Measurements from ENCODE around the gene CDK11B.

Gene CDK11B

GRCh38 chr1:1616838-1617237 is 42.0 kb downstream of the CDK11B start:
- H3K4me3 ChIP-seq (ENCODE audit: low read depth, low read length) = peak overlapping the region; percentile 99
- DNase-seq (ENCODE audit: low read depth, low spot score) = no peak
- CTCF ChIA-PET = no interaction called here
- POLR2A ChIA-PET = no interaction called here
- TF ChIP-seq CTCF (IDR thresholded peaks at IDR 0.05; ENCODE audit: insufficient read depth, low read length, missing control alignments) = no peak

- POLR2A ChIA-PET = interaction anchor here (0.6 to 1.6 kb wide), 8 partner anchors 13 to 63 kb away, joined by 3 to 5 read pairs (median 4); no protein-coding TSS in a partner anchor
- TF ChIP-seq CTCF (IDR thresholded peaks at IDR 0.05; ENCODE audit: insufficient read depth, low read length, missing control alignments) = no peak
- H3K4me3 ChIP-seq (ENCODE audit: low read depth, low read length) = peak overlapping the region; percentile 99
- DNase-seq (ENCODE audit: low read depth, low spot score) = no peak
- CTCF ChIA-PET = no interaction called here
Measured at GRCh38 chr1:1616045-1616790, 42.6 kb downstream of the CDK11B start.

GRCh38 chr1:1615256-1616044 is 43.4 kb downstream of the CDK11B start, which contains the start of gene MIB2:
Gene MIB2, plus strand, starts transcription at chr1:1615500. Its CDS starts 7,953 bp downstream, at chr1:1623453.
- TF ChIP-seq CTCF (IDR thresholded peaks at IDR 0.05; ENCODE audit: insufficient read depth, low read length, missing control alignments) = no peak
- CTCF ChIA-PET = no interaction called here
- peak; percentile 57 for DNase-seq (ENCODE audit: low read depth, low spot score)
- POLR2A ChIA-PET = interaction anchor here (0.6 to 1.6 kb wide), 10 partner anchors 9 to 104 kb away, joined by 3 to 5 read pairs (median 3); no protein-coding TSS in a partner anchor
- peak within 1 kb of the TSS; percentile 99 for H3K4me3 ChIP-seq (ENCODE audit: low read depth, low read length)

DNA sequence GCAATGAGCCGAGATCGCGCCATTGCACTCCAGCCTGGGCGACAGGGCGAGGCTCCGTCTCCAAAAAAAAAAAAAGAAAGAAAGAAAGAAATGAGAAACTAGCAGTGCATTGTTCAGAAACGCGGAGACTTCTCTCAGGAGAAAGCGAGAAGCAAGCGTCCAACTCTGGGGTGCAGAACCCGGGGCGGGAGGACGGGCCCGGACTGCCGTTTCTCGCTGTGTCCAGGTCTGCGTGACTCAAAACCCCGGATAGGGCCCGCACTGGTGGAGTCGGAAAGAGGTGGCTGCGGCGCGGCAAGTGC is 43.9 kb downstream of the CDK11B start:
- no peak for TF ChIP-seq CTCF (IDR thresholded peaks at IDR 0.05; ENCODE audit: insufficient read depth, low read length, missing control alignments)
- POLR2A ChIA-PET = interaction anchor here (1.0 to 1.6 kb wide), 4 partner anchors 8 to 103 kb away, joined by 3 to 5 read pairs (median 4); no protein-coding TSS in a partner anchor
- H3K4me3 ChIP-seq (ENCODE audit: low read depth, low read length) = peak overlapping the region; percentile 99
- DNase-seq (ENCODE audit: low read depth, low spot score) = no peak
- CTCF ChIA-PET = interaction anchor here (1.3 kb wide), 1 partner anchor 11 kb away, joined by 4 read pairs; no protein-coding TSS in a partner anchor

DNA sequence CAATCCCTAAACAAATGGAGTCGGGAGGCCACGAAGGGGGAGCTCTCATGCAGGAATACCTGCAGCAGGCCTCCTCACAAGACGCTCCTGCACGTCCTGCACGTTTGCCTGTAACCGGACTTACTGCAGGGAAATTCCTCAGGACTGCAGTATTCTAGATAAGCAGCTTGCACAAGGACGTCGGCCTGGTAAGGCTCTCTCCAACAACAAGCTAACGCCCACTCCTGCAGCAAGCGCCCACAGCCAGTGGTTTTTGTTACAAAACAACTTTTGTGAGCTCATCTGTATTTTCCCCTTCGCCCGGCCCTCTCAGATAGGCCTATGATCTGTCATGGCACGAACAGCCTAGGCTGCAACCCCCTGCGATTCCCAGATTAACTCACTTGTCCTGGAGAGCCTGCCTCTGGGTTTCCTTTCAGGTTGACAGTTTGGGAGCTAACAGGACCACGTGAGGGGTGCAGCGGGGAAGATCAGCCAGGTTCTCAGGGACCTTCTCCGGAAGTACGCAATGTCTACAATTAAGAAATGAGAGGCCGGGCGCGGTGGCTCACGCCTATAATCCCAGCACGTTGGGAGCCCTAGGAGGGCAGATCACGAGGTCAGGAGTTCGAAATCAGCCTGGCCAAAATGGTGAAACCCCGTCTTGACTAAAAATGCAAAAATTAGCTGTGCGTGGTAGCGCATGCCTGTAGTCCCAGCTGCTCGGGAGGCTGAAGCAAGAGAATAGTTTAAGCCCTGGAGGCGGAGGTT is 44.4 kb downstream of the CDK11B start:
- peak overlapping the region; percentile 99 for H3K4me3 ChIP-seq (ENCODE audit: low read depth, low read length)
- TF ChIP-seq CTCF (IDR thresholded peaks at IDR 0.05; ENCODE audit: insufficient read depth, low read length, missing control alignments) = no peak
- DNase-seq (ENCODE audit: low read depth, low spot score) = peak; percentile 12
- ChIA-PET CTCF (interaction anchor here (1.0 to 1.5 kb wide), 4 partner anchors 10 to 38 kb away, joined by 3 to 4 read pairs (median 3); no protein-coding TSS in a partner anchor), POLR2A (interaction anchor here (0.7 to 1.6 kb wide), 4 partner anchors 8 to 493 kb away, joined by 3 to 5 read pairs (median 3); no protein-coding TSS in a partner anchor)

Data from AG04449 (cell line).